IMR-90 (cell line): ENCODE results near the gene KCNH2. TPM values are rescaled to one million over a fixed set of nuclear protein-coding genes. Genes with fewer than 3 reads are reported as not detected.

Source experiments
- ATAC-seq: fragments of 200-7000 bp; cut with Tn5 transposase; 2 replicates; pipeline ENCODE4 v1.9.1; 2020; ENCODE audit warnings: low read depth, mild to moderate bottlenecking, moderate library complexity
- BruUV-seq: library from RNA; stranded (reverse); fragments of 400-500 nt; replicated peaks from 2 replicates; lab custom pipeline; 2021; lab: Mats Ljungman, UMichigan
- CTCF ChIA-PET: fragments of 300-600 bp; formaldehyde crosslinking; extraction: SDS; loops from one replicate; lab custom pipeline; 2021; ENCODE audit warnings: antibody characterized with exemption; lab: Yijun Ruan, JAX
- POLR2A ChIA-PET: fragments of 300-600 bp; sonication (Branson Sonifier 250); formaldehyde crosslinking; loops from one replicate; lab custom pipeline; 2022; ENCODE audit warnings: antibody characterized with exemption; ENCODE audit not compliant: unreplicated experiment; lab: Charles Lee
- DNase-seq: peaks from one replicate; pipeline ENCODE4 v3.0.0; 2013
- H2AFZ ChIP-seq: replicated peaks from 2 replicates; pipeline ENCODE3; 2013; ENCODE audit warnings: low read length, mild to moderate bottlenecking; ENCODE audit not compliant: poor library complexity
- H2AK5ac ChIP-seq: 2 replicates; pipeline ENCODE4 v1.6.1; 2013; ENCODE audit warnings: low read depth, low read length, inconsistent platforms
- H2AK9ac ChIP-seq: replicated peaks from 2 replicates; pipeline ENCODE3; 2013; ENCODE audit warnings: mild to moderate bottlenecking, low read depth, low read length, moderate library complexity; ENCODE audit not compliant: poor library complexity
- H2BK120ac ChIP-seq: 2 replicates; pipeline ENCODE4 v1.6.1; 2013; ENCODE audit warnings: low read depth, low read length, inconsistent platforms
- H2BK15ac ChIP-seq: 3 replicates; pipeline ENCODE4 v1.6.1; 2013; ENCODE audit warnings: low read depth, low read length, inconsistent platforms
- H2BK20ac ChIP-seq: 2 replicates; pipeline ENCODE4 v1.6.1; 2013; ENCODE audit warnings: low read depth, mild to moderate bottlenecking, inconsistent platforms, low read length, moderate library complexity
- H2BK5ac ChIP-seq: 2 replicates; pipeline ENCODE4 v1.6.1; 2013; ENCODE audit warnings: mild to moderate bottlenecking, low read depth, low read length, inconsistent platforms; ENCODE audit not compliant: poor library complexity, severe bottlenecking
- H3K14ac ChIP-seq: replicated peaks from 2 replicates; pipeline ENCODE4 v1.6.1; 2013; ENCODE audit warnings: low read depth, low read length, inconsistent platforms
- H3K18ac ChIP-seq: 2 replicates; pipeline ENCODE4 v1.6.1; 2013; ENCODE audit warnings: low read depth, low read length, control low read depth
- H3K23ac ChIP-seq: 2 replicates; pipeline ENCODE4 v1.6.1; 2013; ENCODE audit warnings: low read depth, low read length, inconsistent platforms
- H3K27ac ChIP-seq: 2 replicates; pipeline ENCODE4 v1.5.1; 2013; ENCODE audit warnings: mild to moderate bottlenecking, control low read depth, low read length; ENCODE audit not compliant: insufficient read depth
- H3K27me3 ChIP-seq: 2 replicates; pipeline ENCODE4 v1.6.1; 2013; ENCODE audit warnings: low read length; ENCODE audit not compliant: control insufficient read depth, insufficient read depth
- H3K36me3 ChIP-seq: 2 replicates; pipeline ENCODE4 v1.6.1; 2013; ENCODE audit warnings: low read length, mixed read lengths; ENCODE audit not compliant: control insufficient read depth, insufficient read depth
- H3K4ac ChIP-seq: 2 replicates; pipeline ENCODE4 v1.6.1; 2013; ENCODE audit warnings: low read depth, low read length, inconsistent platforms
- H3K4me1 ChIP-seq: 2 replicates; pipeline ENCODE4 v1.6.1; 2013; ENCODE audit warnings: low read length, mixed read lengths; ENCODE audit not compliant: control insufficient read depth, insufficient read depth
- H3K4me2 ChIP-seq: 2 replicates; pipeline ENCODE4 v1.6.1; 2013; ENCODE audit warnings: low read depth, mild to moderate bottlenecking, control low read depth, low read length, moderate library complexity
- H3K4me3 ChIP-seq: 2 replicates; pipeline ENCODE4 v1.5.1; 2013; ENCODE audit warnings: low read depth, mild to moderate bottlenecking, control low read depth, low read length, moderate library complexity; ENCODE audit not compliant: insufficient read depth
- H3K56ac ChIP-seq: 2 replicates; pipeline ENCODE4 v1.6.1; 2013; ENCODE audit warnings: low read length, inconsistent platforms; ENCODE audit not compliant: insufficient read depth; ENCODE audit errors: extremely low read depth
- H3K79me1 ChIP-seq, 2 experiments: 2 replicates each; pipeline ENCODE4 v1.6.1; 2013; ENCODE audit warnings: low read length in 2 of 2, inconsistent platforms in 1 of 2, low read depth in 1 of 2
- H3K9ac ChIP-seq: 2 replicates; pipeline ENCODE4 v1.6.1; 2013; ENCODE audit warnings: low read depth, low read length, control low read depth
- H3K9me1 ChIP-seq: 2 replicates; pipeline ENCODE4 v1.6.1; 2013; ENCODE audit warnings: low read length, inconsistent platforms; ENCODE audit not compliant: insufficient read depth
- H3K9me3 ChIP-seq: 2 replicates; pipeline ENCODE4 v1.6.1; 2013; ENCODE audit warnings: low read length; ENCODE audit not compliant: control insufficient read depth, insufficient read depth
- H4K20me1 ChIP-seq: 2 replicates; pipeline ENCODE4 v1.6.1; 2013; ENCODE audit warnings: low read length, inconsistent platforms; ENCODE audit not compliant: insufficient read depth
- H4K5ac ChIP-seq: 2 replicates; pipeline ENCODE4 v1.6.1; 2013; ENCODE audit warnings: mild to moderate bottlenecking, low read depth, low read length, control low read depth
- H4K8ac ChIP-seq, 2 experiments: 2 replicates each; pipeline ENCODE4 v1.6.1; 2013; ENCODE audit warnings: low read depth in 2 of 2, low read length in 2 of 2, control low read depth in 1 of 2, inconsistent platforms in 1 of 2
- H4K91ac ChIP-seq: 2 replicates; pipeline ENCODE4 v1.6.1; 2013; ENCODE audit warnings: low read depth, low read length, inconsistent platforms; ENCODE audit not compliant: insufficient read depth
- MXI1 ChIP-seq: IDR thresholded peaks from 2 replicates; pipeline ENCODE4 v1.6.1; 2012; ENCODE audit warnings: low read depth, mild to moderate bottlenecking, low read length, moderate library complexity, borderline replicate concordance
- RAD21 ChIP-seq: IDR thresholded peaks from 2 replicates; pipeline ENCODE4 v1.6.1; 2012; ENCODE audit warnings: low read length, improper control_type of control experiment
- WGBS, 2 experiments: methylation state at CpG; one replicate each; pipeline versions ENCODE4 v1.1.5 to v1.1.7; 2013; ENCODE audit warnings: missing lambda C conversion rate in 2 of 2; ENCODE audit not compliant: insufficient read length in 1 of 2; ENCODE audit errors: extremely low coverage in 2 of 2; 5-methylcytosine and 5-hydroxymethylcytosine counted together
- dilution Hi-C: fragments of 300-500 bp; cut with HindIII; formaldehyde crosslinking; loops from one replicate; pipeline ENCODE4 v1.14.3; 2018; ENCODE audit warnings: low sequenced_read_pairs; ENCODE audit not compliant: unreplicated experiment
- in situ Hi-C: fragments of 300-500 bp; cut with MboI; formaldehyde crosslinking; loops from 3 replicates; pipeline ENCODE4 v1.14.3; 2019; ENCODE audit warnings: low sequenced_read_pairs, inconsistent platforms, mixed read lengths
- intact Hi-C: fragments of 100-400 bp; cut with micrococcal nuclease; formaldehyde crosslinking; loops from 2 replicates; pipeline ENCODE4 v1.10.0; 2022
- polyA plus RNA-seq, 3 experiments: library from polyadenylated mRNA; depleted of rRNA; stranded (reverse); fragments of >200 nt; gene quantifications; 2 replicates each; pipeline ENCODE4 v1.2.3, GENCODE V29; 2012; ENCODE audit warnings: low replicate concordance in 1 of 3
- total RNA-seq: library from RNA; depleted of rRNA; stranded (reverse); fragments of >200 nt; gene quantifications from 2 replicates; pipeline ENCODE4 v1.2.3, GENCODE V29; 2012; rRNA removed

Gene KCNH2
- total and polyA plus RNA-seq, 2 of the 4 experiments (the other 2 are of a cell fraction), result 0.90 to 2.1 TPM

DNA sequence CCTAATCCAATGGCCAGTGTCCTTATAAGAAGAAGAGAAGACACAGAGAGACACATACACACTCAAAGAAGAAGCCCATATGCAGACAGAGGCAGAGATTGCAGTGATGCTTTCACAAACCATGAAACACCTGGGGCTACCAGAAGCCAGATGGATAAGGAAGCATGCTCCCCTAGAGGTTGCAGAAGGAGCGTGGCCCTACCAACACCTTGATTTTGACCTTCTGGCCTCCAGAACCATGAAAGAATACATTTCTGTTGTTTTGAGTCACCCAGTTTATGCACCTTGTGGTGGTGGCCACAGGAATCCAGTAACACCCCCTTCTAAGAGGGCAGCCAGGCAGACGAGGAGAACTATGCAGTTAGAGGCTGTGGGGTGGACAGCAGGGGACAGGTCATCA lies 82.3 kb downstream of the KCNH2 start:
- peaks cover 15% of the 10 kb centered on the region; the same call in 1 of the 2 replicates for H3K27me3 ChIP-seq
- H2AFZ ChIP-seq, result no peak overlapping the region
- H3K56ac ChIP-seq, result no peak overlapping the region
- no CpG with 5 or more reads among the region's 2 CpGs for WGBS, 2 experiments
- H3K4ac ChIP-seq, result no peak overlapping the region
- H3K27ac ChIP-seq, result no peak overlapping the region
- H2BK5ac ChIP-seq, result no peak overlapping the region
- no peak overlapping the region for H4K8ac ChIP-seq
- H3K4me2 ChIP-seq, result no peak overlapping the region
- no peak overlapping the region for H3K18ac ChIP-seq
- H3K9ac ChIP-seq, result no peak overlapping the region
- no peaks in the 10 kb centered on the region for H3K36me3 ChIP-seq
- no peak overlapping the region for H4K5ac ChIP-seq
- intact Hi-C loops (loop anchor here (5.0 kb wide), 1 partner anchor 216 kb away; no protein-coding TSS in a partner anchor), in situ Hi-C loops (no loop called here), dilution Hi-C loops (no loop called here)
- H3K79me1 ChIP-seq, result no peaks in the 10 kb centered on the region
- no peak overlapping the region for H2BK120ac ChIP-seq
- no peaks in the 10 kb centered on the region; the same call in none of the 2 replicates for H3K9me3 ChIP-seq
- no peaks in the 10 kb centered on the region; the same call in 1 of the 2 replicates for H3K4me1 ChIP-seq
- H2AK9ac ChIP-seq, result no peak overlapping the region
- no peak overlapping the region for H2AK5ac ChIP-seq
- ATAC-seq (no peak), DNase-seq (no peak)
- BruUV-seq, result no TSS peak
- ChIA-PET POLR2A (no interaction called here), CTCF (no interaction called here)
- H2BK20ac ChIP-seq, result no peak overlapping the region
- H3K4me3 ChIP-seq, result no peak overlapping the region
- no peaks in the 10 kb centered on the region for H3K9me1 ChIP-seq
- H4K91ac ChIP-seq, result no peak overlapping the region
- H4K20me1 ChIP-seq, result no peaks in the 10 kb centered on the region
- H3K23ac ChIP-seq, result no peak overlapping the region
- no peak overlapping the region for H2BK15ac ChIP-seq
- H3K14ac ChIP-seq, result no peak overlapping the region
- TF ChIP-seq MXI1 (no peak), RAD21 (no peak)

Other genes with a start within 250 kb of the KCNH2 start
- not detected in 2 replicates for gene GIMAP5, start 240.9 kb downstream of the KCNH2 start, total RNA-seq
- gene GIMAP5, start 240.9 kb downstream of the KCNH2 start, polyA plus RNA-seq (2012; rRNA removed), result not detected in 2 replicates
- gene TMEM176B, start 178.0 kb downstream of the KCNH2 start, total RNA-seq, result not detected in 2 replicates
- not detected in 2 replicates for gene TMEM176B, start 178.0 kb downstream of the KCNH2 start, polyA plus RNA-seq (2012; rRNA removed)
- not detected in 2 replicates for gene TMEM176A, start 177.6 kb downstream of the KCNH2 start, total RNA-seq
- gene TMEM176A, start 177.6 kb downstream of the KCNH2 start, polyA plus RNA-seq (2012; rRNA removed), result not detected in 2 replicates
- not detected in 2 replicates for gene AOC1, start 125.8 kb downstream of the KCNH2 start, total RNA-seq
- gene AOC1, start 125.8 kb downstream of the KCNH2 start, polyA plus RNA-seq (2012; rRNA removed), result not detected in 2 replicates
- 0.28 and 0.72 TPM in 2 replicates for gene NOS3, start 12.7 kb upstream of the KCNH2 start, total RNA-seq
- gene NOS3, start 12.7 kb upstream of the KCNH2 start, polyA plus RNA-seq (2012; rRNA removed), result 2.0 and 2.9 TPM in 2 replicates
- 0.18 TPM in 1 of 2 replicates, not detected in the other for gene ATG9B, start 46.2 kb upstream of the KCNH2 start, total RNA-seq
- 0.91 and 1.1 TPM in 2 replicates for gene ATG9B, start 46.2 kb upstream of the KCNH2 start, polyA plus RNA-seq (2012; rRNA removed)
- gene ABCB8, start 50.1 kb upstream of the KCNH2 start, total RNA-seq, result 14.7 and 16.3 TPM in 2 replicates
- 26.8 and 27.5 TPM in 2 replicates for gene ABCB8, start 50.1 kb upstream of the KCNH2 start, polyA plus RNA-seq (2012; rRNA removed)
- gene ASIC3, start 70.2 kb upstream of the KCNH2 start, total RNA-seq, result not detected in 2 replicates
- 0.70 and 0.74 TPM in 2 replicates for gene ASIC3, start 70.2 kb upstream of the KCNH2 start, polyA plus RNA-seq (2012; rRNA removed)
- gene CDK5, start 79.6 kb upstream of the KCNH2 start, total RNA-seq, result 22.4 and 24.7 TPM in 2 replicates
- 34.8 and 45.6 TPM in 2 replicates for gene CDK5, start 79.6 kb upstream of the KCNH2 start, polyA plus RNA-seq (2012; rRNA removed)
- gene SLC4A2, start 81.3 kb upstream of the KCNH2 start, total RNA-seq, result 25.3 and 29.6 TPM in 2 replicates
- 91.0 and 112 TPM in 2 replicates for gene SLC4A2, start 81.3 kb upstream of the KCNH2 start, polyA plus RNA-seq (2012; rRNA removed)
- gene FASTK, start 102.5 kb upstream of the KCNH2 start, total RNA-seq, result 41.9 and 53.8 TPM in 2 replicates
- gene FASTK, start 102.5 kb upstream of the KCNH2 start, polyA plus RNA-seq (2012; rRNA removed), result 115 and 127 TPM in 2 replicates
- gene TMUB1, start 105.2 kb upstream of the KCNH2 start, total RNA-seq, result 6.8 and 7.8 TPM in 2 replicates
- 29.8 and 38.3 TPM in 2 replicates for gene TMUB1, start 105.2 kb upstream of the KCNH2 start, polyA plus RNA-seq (2012; rRNA removed)
- gene AGAP3, start 108.2 kb upstream of the KCNH2 start, total RNA-seq, result 33.3 and 35.3 TPM in 2 replicates
- 93.9 and 99.5 TPM in 2 replicates for gene AGAP3, start 108.2 kb upstream of the KCNH2 start, polyA plus RNA-seq (2012; rRNA removed)
- gene GBX1, start 189.4 kb upstream of the KCNH2 start, total RNA-seq, result not detected in 2 replicates
- not detected in 2 replicates for gene GBX1, start 189.4 kb upstream of the KCNH2 start, polyA plus RNA-seq (2012; rRNA removed)
- gene ASB10, start 208.9 kb upstream of the KCNH2 start, total RNA-seq, result not detected in 2 replicates
- gene ASB10, start 208.9 kb upstream of the KCNH2 start, polyA plus RNA-seq (2012; rRNA removed), result not detected in 2 replicates
- not detected in 2 replicates for gene H2BK1, start 232.2 kb upstream of the KCNH2 start, total RNA-seq
- gene H2BK1, start 232.2 kb upstream of the KCNH2 start, polyA plus RNA-seq (2012; rRNA removed), result not detected in 2 replicates
- gene ABCF2, start 248.9 kb upstream of the KCNH2 start, total RNA-seq, result 100 and 103 TPM in 2 replicates
- 40.3 and 46.2 TPM in 2 replicates for gene ABCF2, start 248.9 kb upstream of the KCNH2 start, polyA plus RNA-seq (2012; rRNA removed)